Thyroid gland (tissue), 4 donors: ENCODE measurements around the gene TRPM5. TPM values are rescaled to one million over a fixed set of nuclear protein-coding genes. Genes with fewer than 3 reads are reported as not detected.

Experiments used
- DNase-seq, 2 donors: peaks; one replicate each; pipeline ENCODE4 v3.0.0-alpha.2; 2019
- H3K27ac ChIP-seq, 3 donors: fragments of 200-600 bp; sonication (generic); 1 replicate in 2 of 3; 2 replicates in 1 of 3; pipeline ENCODE4 v1.5.1; 2016 to 2019; ENCODE audit warnings: mild to moderate bottlenecking in 1 of 3, moderate library complexity in 1 of 3
- H3K27me3 ChIP-seq: fragments of 200-600 bp; sonication (generic); one replicate; pipeline ENCODE4 v1.5.1; 2019
- H3K36me3 ChIP-seq, 2 donors: fragments of 200-600 bp; sonication (generic); one replicate each; pipeline ENCODE4 v1.5.1; 2016 to 2019
- H3K4me1 ChIP-seq, 2 donors: fragments of 200-600 bp; sonication (generic); one replicate each; pipeline ENCODE4 v1.5.1; 2017 to 2019
- H3K4me3 ChIP-seq, 3 donors: fragments of 200-600 bp; sonication (generic); replicated peaks in 1 of 3; 1 replicate in 2 of 3; 2 replicates in 1 of 3; pipeline ENCODE4 v1.5.1; 2016; ENCODE audit warnings: mild to moderate bottlenecking in 1 of 3
- H3K9me3 ChIP-seq: fragments of 200-600 bp; sonication (generic); one replicate; pipeline ENCODE4 v1.5.1; 2017
- POLR2A ChIP-seq, 2 donors: fragments of 450-650 bp; IDR thresholded peaks; one replicate each; pipeline ENCODE4 v1.6.1; 2017; ENCODE audit warnings: antibody characterized with exemption in 2 of 2, mild to moderate bottlenecking in 2 of 2, moderate library complexity in 1 of 2
- WGBS, 2 donors: methylation state at CpG; one replicate each; pipeline ENCODE4 v1.1.5; 2017; 5-methylcytosine and 5-hydroxymethylcytosine counted together
- intact Hi-C: fragments of 100-400 bp; cut with DNase I; formaldehyde crosslinking; loops from one replicate; pipeline ENCODE4 v1.15.1; 2023
- total RNA-seq, 4 donors: library from RNA; depleted of rRNA; stranded (reverse); fragments of >200 nt; gene quantifications; one replicate each; pipeline ENCODE4 v1.2.3, GENCODE V29; 2016
- TF ChIP-seq, protein P1 (sequence below), 6 experiments: fragments of 200-600 bp in 3 of 6; fragments of 450-650 bp in 3 of 6; sonication (generic) in 3 of 6; IDR thresholded peaks; one replicate each; pipeline ENCODE4 v1.5.1; 2016 to 2019; ENCODE audit warnings: antibody characterized with exemption in 6 of 6, mild to moderate bottlenecking in 2 of 6, inconsistent platforms in 1 of 6, moderate library complexity in 1 of 6

The TRPM5 gene, protein sequence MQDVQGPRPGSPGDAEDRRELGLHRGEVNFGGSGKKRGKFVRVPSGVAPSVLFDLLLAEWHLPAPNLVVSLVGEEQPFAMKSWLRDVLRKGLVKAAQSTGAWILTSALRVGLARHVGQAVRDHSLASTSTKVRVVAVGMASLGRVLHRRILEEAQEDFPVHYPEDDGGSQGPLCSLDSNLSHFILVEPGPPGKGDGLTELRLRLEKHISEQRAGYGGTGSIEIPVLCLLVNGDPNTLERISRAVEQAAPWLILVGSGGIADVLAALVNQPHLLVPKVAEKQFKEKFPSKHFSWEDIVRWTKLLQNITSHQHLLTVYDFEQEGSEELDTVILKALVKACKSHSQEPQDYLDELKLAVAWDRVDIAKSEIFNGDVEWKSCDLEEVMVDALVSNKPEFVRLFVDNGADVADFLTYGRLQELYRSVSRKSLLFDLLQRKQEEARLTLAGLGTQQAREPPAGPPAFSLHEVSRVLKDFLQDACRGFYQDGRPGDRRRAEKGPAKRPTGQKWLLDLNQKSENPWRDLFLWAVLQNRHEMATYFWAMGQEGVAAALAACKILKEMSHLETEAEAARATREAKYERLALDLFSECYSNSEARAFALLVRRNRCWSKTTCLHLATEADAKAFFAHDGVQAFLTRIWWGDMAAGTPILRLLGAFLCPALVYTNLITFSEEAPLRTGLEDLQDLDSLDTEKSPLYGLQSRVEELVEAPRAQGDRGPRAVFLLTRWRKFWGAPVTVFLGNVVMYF (N-terminal part only)
- total RNA-seq, result 1 to 10 TPM in 1 of 4 donors, under 1 TPM in 3; 0.54 to 2.4 (median 0.73) TPM

DNA sequence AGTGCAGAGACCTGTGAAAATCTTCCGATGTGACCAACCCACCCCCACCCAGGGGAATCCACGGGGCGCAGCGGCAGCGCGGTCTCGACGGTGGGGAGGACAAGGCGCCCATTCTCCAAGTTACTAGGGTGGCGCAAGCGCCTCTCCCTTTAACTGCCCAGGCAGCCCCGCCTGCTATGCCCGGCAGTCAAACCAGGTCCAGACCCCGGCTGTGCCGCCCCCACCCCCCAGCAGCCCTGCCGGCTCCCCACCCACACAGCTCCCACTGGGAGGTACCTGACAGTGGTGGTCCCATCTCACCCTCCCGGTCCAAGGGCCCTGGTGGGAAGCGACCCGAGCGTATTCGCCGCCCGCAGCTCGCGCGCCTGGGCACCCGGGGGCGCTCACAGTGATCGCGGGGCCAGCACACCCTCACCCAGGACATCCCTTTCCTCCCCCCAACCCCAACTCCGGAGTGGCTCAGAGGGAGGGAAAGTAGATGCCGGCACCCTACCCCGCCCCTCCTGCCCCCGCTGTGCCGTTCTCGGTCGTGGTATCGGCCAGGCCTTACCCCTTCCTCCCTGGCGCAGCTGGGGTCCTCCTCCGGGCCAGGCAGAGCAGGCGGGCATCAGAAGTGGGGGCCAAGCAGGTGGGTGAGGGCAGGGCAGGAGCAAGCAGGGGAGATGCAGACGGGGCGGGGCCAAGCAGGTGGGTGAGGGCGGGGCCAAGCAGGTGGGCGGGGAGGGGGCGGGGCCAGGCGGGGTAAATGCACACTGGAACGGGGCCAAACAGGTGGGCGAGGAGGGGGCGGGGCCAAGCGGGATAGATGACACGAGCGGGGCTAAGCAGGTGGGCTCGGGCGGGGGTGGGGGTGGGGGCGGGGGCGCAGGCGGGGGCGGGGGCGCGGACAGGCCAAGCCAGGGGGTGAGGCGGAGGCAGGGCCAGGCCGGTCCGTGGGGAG is at the start of gene TRPM5:
Gene TRPM5, minus strand, starts transcription at position 634 of the 940 bp plus-strand sequence. CDS start 21,478 bp downstream, outside the sequence.
- H3K9me3 ChIP-seq, result no peaks in the 10 kb centered on the region
- peak within 1 kb of the TSS; percentile 47 to 69 (median 52) for H3K4me3 ChIP-seq
- no peak for TF ChIP-seq POLR2A (IDR thresholded peaks at IDR 0.05)
- TF ChIP-seq, protein P1, sequence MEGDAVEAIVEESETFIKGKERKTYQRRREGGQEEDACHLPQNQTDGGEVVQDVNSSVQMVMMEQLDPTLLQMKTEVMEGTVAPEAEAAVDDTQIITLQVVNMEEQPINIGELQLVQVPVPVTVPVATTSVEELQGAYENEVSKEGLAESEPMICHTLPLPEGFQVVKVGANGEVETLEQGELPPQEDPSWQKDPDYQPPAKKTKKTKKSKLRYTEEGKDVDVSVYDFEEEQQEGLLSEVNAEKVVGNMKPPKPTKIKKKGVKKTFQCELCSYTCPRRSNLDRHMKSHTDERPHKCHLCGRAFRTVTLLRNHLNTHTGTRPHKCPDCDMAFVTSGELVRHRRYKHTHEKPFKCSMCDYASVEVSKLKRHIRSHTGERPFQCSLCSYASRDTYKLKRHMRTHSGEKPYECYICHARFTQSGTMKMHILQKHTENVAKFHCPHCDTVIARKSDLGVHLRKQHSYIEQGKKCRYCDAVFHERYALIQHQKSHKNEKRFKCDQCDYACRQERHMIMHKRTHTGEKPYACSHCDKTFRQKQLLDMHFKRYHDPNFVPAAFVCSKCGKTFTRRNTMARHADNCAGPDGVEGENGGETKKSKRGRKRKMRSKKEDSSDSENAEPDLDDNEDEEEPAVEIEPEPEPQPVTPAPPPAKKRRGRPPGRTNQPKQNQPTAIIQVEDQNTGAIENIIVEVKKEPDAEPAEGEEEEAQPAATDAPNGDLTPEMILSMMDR (IDR thresholded peaks at IDR 0.05), result no peak
- H3K36me3 ChIP-seq, result no peaks in the 10 kb centered on the region
- peaks cover 24 to 33% of the 10 kb centered on the region in 2 donors for H3K4me1 ChIP-seq
- WGBS, 2 donors, result 7% methylated on average over 18 of the region's 64 CpGs; no CpG with 5 or more reads in 1 of the 2 donors
- intact Hi-C loops, result no loop called here
- H3K27me3 ChIP-seq, result no peaks in the 10 kb centered on the region
- DNase-seq, result peak; percentile 59 to 73
- peak within 1 kb of the TSS; percentile 8 to 65 (median 61) for H3K27ac ChIP-seq

DNA sequence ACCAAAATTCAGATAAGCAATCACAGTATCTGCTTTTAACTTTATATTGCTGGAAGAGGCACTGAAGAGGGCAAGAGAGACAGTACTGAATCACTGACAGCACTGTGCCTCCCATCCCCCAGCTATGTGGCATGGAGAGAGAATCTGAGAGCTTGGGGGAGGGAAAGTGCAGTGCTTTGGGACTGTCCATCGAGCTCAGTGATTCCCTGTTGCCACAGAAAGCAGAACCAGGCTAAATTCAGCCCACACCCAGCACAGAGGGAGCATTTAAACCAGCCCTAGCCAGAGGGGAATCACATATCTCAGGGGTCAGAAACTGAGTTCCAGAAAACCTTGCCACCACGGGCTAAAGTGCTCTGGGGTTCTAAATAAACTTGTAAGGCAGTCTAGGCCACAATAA is 44.8 kb upstream of the TRPM5 start:
- Histone ChIP-seq H3K27me3 (no peaks in the 10 kb centered on the region), H3K9me3 (no peaks in the 10 kb centered on the region), H3K4me3 (no peak overlapping the region), H3K36me3 (no peaks in the 10 kb centered on the region), H3K4me1 (peaks cover 0 to 3% of the 10 kb centered on the region in 2 donors), H3K27ac (no peak overlapping the region)
- WGBS, 2 donors, result 44 to 65% methylated on average over 2 of the region's 2 CpGs
- DNase-seq, result no peak
- intact Hi-C loops, result no loop called here
- TF ChIP-seq, protein P1 (IDR thresholded peaks at IDR 0.05), result no peak
- no peak for TF ChIP-seq POLR2A (IDR thresholded peaks at IDR 0.05)

DNA sequence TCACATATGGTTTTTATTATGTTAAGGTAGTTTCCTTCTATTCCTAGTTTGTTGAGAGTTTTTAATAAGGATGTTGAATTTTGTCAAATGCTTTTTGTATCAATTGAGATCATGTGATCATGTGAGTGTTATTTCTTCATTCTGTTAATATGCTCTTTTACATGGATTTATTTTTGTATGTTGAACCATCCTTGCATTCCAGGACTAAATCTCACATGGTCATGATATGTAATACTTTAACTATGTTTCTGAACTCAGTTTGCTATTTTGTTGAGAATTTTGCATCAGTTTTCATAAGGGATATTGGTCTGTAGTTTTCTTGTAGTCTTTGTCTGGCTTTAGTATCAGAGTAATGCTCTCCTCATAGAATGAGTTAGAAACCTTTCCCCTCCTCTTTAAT is 43.7 kb upstream of the TRPM5 start:
- Histone ChIP-seq H3K4me3 (no peak overlapping the region), H3K4me1 (peaks cover 10 to 14% of the 10 kb centered on the region in 2 donors), H3K36me3 (no peaks in the 10 kb centered on the region), H3K9me3 (no peaks in the 10 kb centered on the region), H3K27ac (no peak overlapping the region), H3K27me3 (no peaks in the 10 kb centered on the region)
- intact Hi-C loops, result no loop called here
- TF ChIP-seq, protein P1 (IDR thresholded peaks at IDR 0.05), result no peak
- TF ChIP-seq POLR2A (IDR thresholded peaks at IDR 0.05), result no peak
- DNase-seq, result no peak

DNA sequence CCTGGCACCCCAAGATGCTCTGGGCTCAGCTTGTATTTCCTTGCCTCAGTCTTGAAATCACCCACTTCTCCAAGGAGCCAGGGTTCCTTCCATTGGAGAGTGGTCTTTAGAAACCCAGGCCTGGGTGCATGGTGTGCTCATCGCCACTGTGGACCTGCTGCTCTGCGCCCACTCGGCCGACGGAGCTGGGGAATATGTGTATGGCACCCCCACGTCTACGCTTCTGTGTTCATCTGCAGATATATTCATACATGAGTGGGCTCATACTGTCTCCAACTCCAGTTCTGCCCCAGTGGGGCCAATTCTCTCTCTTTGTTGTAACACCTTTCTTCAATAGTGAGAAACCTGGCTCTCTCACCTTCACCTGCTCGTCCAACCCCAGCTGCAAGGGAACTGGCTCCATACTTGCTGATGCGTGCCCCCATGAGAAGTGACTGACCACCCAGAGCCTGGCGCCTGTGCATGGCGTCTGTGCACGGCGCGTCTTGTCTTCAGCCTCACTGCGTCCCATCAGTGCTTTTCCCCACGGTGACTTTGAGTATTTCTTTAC is 40.3 kb upstream of the TRPM5 start:
- intact Hi-C loops, result no loop called here
- DNase-seq, result no peak
- Histone ChIP-seq H3K4me1 (peaks cover 21 to 26% of the 10 kb centered on the region in 2 donors), H3K4me3 (no peak overlapping the region), H3K27ac (peak overlapping the region; percentile 68 to 78 (median 76)), H3K27me3 (no peaks in the 10 kb centered on the region), H3K9me3 (no peaks in the 10 kb centered on the region), H3K36me3 (no peaks in the 10 kb centered on the region)
- TF ChIP-seq, protein P1 (IDR thresholded peaks at IDR 0.05), result no peak
- TF ChIP-seq POLR2A (IDR thresholded peaks at IDR 0.05), result no peak
- WGBS, 2 donors, result 96% methylated on average over 16 of the region's 16 CpGs
